ENCODE measurements around the gene VTCN1.

VTCN1 gene

GRCh38 chr1:117183112-117183511 is 27.6 kb downstream of the VTCN1 start:
- Mint-ChIP-seq H3K4me3 (no peak overlapping the region), H3K27me3 (peaks cover 8% of the 10 kb centered on the region), H3K4me1 (ENCODE audit: low read depth) (no peaks in the 10 kb centered on the region), H3K36me3 (ENCODE audit: low read depth) (no peaks in the 10 kb centered on the region), H3K9me3 (no peaks in the 10 kb centered on the region), H3K27ac (no peak overlapping the region)
- DNase-seq = no peak

GRCh38 chr1:117182319-117182718 is 28.4 kb downstream of the VTCN1 start:
- Mint-ChIP-seq H3K27me3 (peaks cover 4% of the 10 kb centered on the region), H3K4me3 (no peak overlapping the region), H3K27ac (no peak overlapping the region), H3K9me3 (no peaks in the 10 kb centered on the region), H3K36me3 (ENCODE audit: low read depth) (no peaks in the 10 kb centered on the region), H3K4me1 (ENCODE audit: low read depth) (no peaks in the 10 kb centered on the region)
- DNase-seq = no peak

- no peak for DNase-seq
- H3K36me3 Mint-ChIP-seq (ENCODE audit: low read depth) = no peaks in the 10 kb centered on the region
- no peaks in the 10 kb centered on the region for H3K4me1 Mint-ChIP-seq (ENCODE audit: low read depth)
- no peaks in the 10 kb centered on the region for H3K9me3 Mint-ChIP-seq
- H3K27me3 Mint-ChIP-seq = peaks cover 4% of the 10 kb centered on the region
- no peak overlapping the region for H3K4me3 Mint-ChIP-seq
- no peak overlapping the region for H3K27ac Mint-ChIP-seq
Observed at GRCh38 chr1:117181630-117182041, 29.1 kb downstream of the VTCN1 start.

GRCh38 chr1:117180147-117180967 is 30.4 kb downstream of the VTCN1 start:
- H3K27ac Mint-ChIP-seq = no peak overlapping the region
- no peaks in the 10 kb centered on the region for H3K4me1 Mint-ChIP-seq (ENCODE audit: low read depth)
- no peaks in the 10 kb centered on the region for H3K36me3 Mint-ChIP-seq (ENCODE audit: low read depth)
- H3K27me3 Mint-ChIP-seq = no peaks in the 10 kb centered on the region
- H3K9me3 Mint-ChIP-seq = no peaks in the 10 kb centered on the region
- no peak for DNase-seq
- H3K4me3 Mint-ChIP-seq = no peak overlapping the region

GRCh38 chr1:117179471-117179870 is 31.3 kb downstream of the VTCN1 start:
- no peak overlapping the region for H3K27ac Mint-ChIP-seq
- no peaks in the 10 kb centered on the region for H3K27me3 Mint-ChIP-seq
- no peak for DNase-seq
- H3K4me1 Mint-ChIP-seq (ENCODE audit: low read depth) = no peaks in the 10 kb centered on the region
- no peaks in the 10 kb centered on the region for H3K9me3 Mint-ChIP-seq
- H3K36me3 Mint-ChIP-seq (ENCODE audit: low read depth) = no peaks in the 10 kb centered on the region
- no peak overlapping the region for H3K4me3 Mint-ChIP-seq

- no peak overlapping the region for H3K27ac Mint-ChIP-seq
- no peaks in the 10 kb centered on the region for H3K4me1 Mint-ChIP-seq (ENCODE audit: low read depth)
- H3K4me3 Mint-ChIP-seq = no peak overlapping the region
- no peak for DNase-seq
- no peaks in the 10 kb centered on the region for H3K36me3 Mint-ChIP-seq (ENCODE audit: low read depth)
- no peaks in the 10 kb centered on the region for H3K27me3 Mint-ChIP-seq
- no peaks in the 10 kb centered on the region for H3K9me3 Mint-ChIP-seq
Observed at GRCh38 chr1:117178756-117179155, 32.0 kb downstream of the VTCN1 start.

- no peaks in the 10 kb centered on the region for H3K27me3 Mint-ChIP-seq
- H3K36me3 Mint-ChIP-seq (ENCODE audit: low read depth) = no peaks in the 10 kb centered on the region
- no peak for DNase-seq
- no peaks in the 10 kb centered on the region for H3K4me1 Mint-ChIP-seq (ENCODE audit: low read depth)
- no peak overlapping the region for H3K4me3 Mint-ChIP-seq
- H3K9me3 Mint-ChIP-seq = no peaks in the 10 kb centered on the region
- H3K27ac Mint-ChIP-seq = no peak overlapping the region
Observed at GRCh38 chr1:117177376-117177775, 33.4 kb downstream of the VTCN1 start.

- DNase-seq = no peak
- Mint-ChIP-seq H3K27ac (no peak overlapping the region), H3K27me3 (no peaks in the 10 kb centered on the region), H3K9me3 (no peaks in the 10 kb centered on the region), H3K4me1 (ENCODE audit: low read depth) (no peaks in the 10 kb centered on the region), H3K36me3 (ENCODE audit: low read depth) (no peaks in the 10 kb centered on the region), H3K4me3 (no peak overlapping the region)
Observed at GRCh38 chr1:117176579-117176978, 34.1 kb downstream of the VTCN1 start.

- no peak for DNase-seq
- H3K4me3 Mint-ChIP-seq = no peak overlapping the region
- H3K9me3 Mint-ChIP-seq = no peaks in the 10 kb centered on the region
- H3K4me1 Mint-ChIP-seq (ENCODE audit: low read depth) = no peaks in the 10 kb centered on the region
- H3K27me3 Mint-ChIP-seq = no peaks in the 10 kb centered on the region
- H3K27ac Mint-ChIP-seq = no peak overlapping the region
- no peaks in the 10 kb centered on the region for H3K36me3 Mint-ChIP-seq (ENCODE audit: low read depth)
Observed at GRCh38 chr1:117174851-117175250, 35.9 kb downstream of the VTCN1 start.

GRCh38 chr1:117173691-117174090 is 37.0 kb downstream of the VTCN1 start:
- Mint-ChIP-seq H3K36me3 (ENCODE audit: low read depth) (no peaks in the 10 kb centered on the region), H3K4me1 (ENCODE audit: low read depth) (no peaks in the 10 kb centered on the region), H3K27me3 (no peaks in the 10 kb centered on the region), H3K4me3 (no peak overlapping the region), H3K27ac (no peak overlapping the region), H3K9me3 (no peaks in the 10 kb centered on the region)
- DNase-seq = no peak

GRCh38 chr1:117173006-117173405 is 37.7 kb downstream of the VTCN1 start:
- no peaks in the 10 kb centered on the region for H3K9me3 Mint-ChIP-seq
- no peaks in the 10 kb centered on the region for H3K4me1 Mint-ChIP-seq (ENCODE audit: low read depth)
- DNase-seq = no peak
- H3K36me3 Mint-ChIP-seq (ENCODE audit: low read depth) = no peaks in the 10 kb centered on the region
- no peak overlapping the region for H3K4me3 Mint-ChIP-seq
- no peak overlapping the region for H3K27ac Mint-ChIP-seq
- H3K27me3 Mint-ChIP-seq = no peaks in the 10 kb centered on the region

- H3K27me3 Mint-ChIP-seq = peaks cover 3% of the 10 kb centered on the region
- H3K36me3 Mint-ChIP-seq (ENCODE audit: low read depth) = no peaks in the 10 kb centered on the region
- no peaks in the 10 kb centered on the region for H3K9me3 Mint-ChIP-seq
- no peak overlapping the region for H3K27ac Mint-ChIP-seq
- H3K4me3 Mint-ChIP-seq = no peak overlapping the region
- H3K4me1 Mint-ChIP-seq (ENCODE audit: low read depth) = no peaks in the 10 kb centered on the region
- DNase-seq = no peak
Observed at GRCh38 chr1:117171900-117172511, 38.7 kb downstream of the VTCN1 start.

GRCh38 chr1:117169871-117170596 is 40.7 kb downstream of the VTCN1 start:
- no peak overlapping the region for H3K4me3 Mint-ChIP-seq
- no peaks in the 10 kb centered on the region for H3K9me3 Mint-ChIP-seq
- no peaks in the 10 kb centered on the region for H3K36me3 Mint-ChIP-seq (ENCODE audit: low read depth)
- H3K27ac Mint-ChIP-seq = no peak overlapping the region
- H3K4me1 Mint-ChIP-seq (ENCODE audit: low read depth) = no peaks in the 10 kb centered on the region
- H3K27me3 Mint-ChIP-seq = peaks cover 3% of the 10 kb centered on the region
- no peak for DNase-seq

GRCh38 chr1:117167402-117167801 is 43.3 kb downstream of the VTCN1 start:
- H3K27me3 Mint-ChIP-seq = peaks cover 8% of the 10 kb centered on the region
- no peak for DNase-seq
- no peaks in the 10 kb centered on the region for H3K36me3 Mint-ChIP-seq (ENCODE audit: low read depth)
- H3K4me1 Mint-ChIP-seq (ENCODE audit: low read depth) = no peaks in the 10 kb centered on the region
- no peaks in the 10 kb centered on the region for H3K9me3 Mint-ChIP-seq
- no peak overlapping the region for H3K27ac Mint-ChIP-seq
- H3K4me3 Mint-ChIP-seq = no peak overlapping the region

- Mint-ChIP-seq H3K36me3 (ENCODE audit: low read depth) (no peaks in the 10 kb centered on the region), H3K4me3 (no peak overlapping the region), H3K9me3 (no peaks in the 10 kb centered on the region), H3K27ac (no peak overlapping the region), H3K27me3 (peaks cover 15% of the 10 kb centered on the region), H3K4me1 (ENCODE audit: low read depth) (no peaks in the 10 kb centered on the region)
- DNase-seq = no peak
Observed at GRCh38 chr1:117166076-117166475, 44.7 kb downstream of the VTCN1 start.

All from activated T-cell treated with anti-CD3 and anti-CD28 coated beads, Interleukin-2, amount 50 U/mL, for 24 hours (primary cell).